ENCODE data around the gene TRAPPC4. TPM values are rescaled to one million over a fixed set of nuclear protein-coding genes. Genes with fewer than 3 reads are reported as not detected.

TRAPPC4 gene
- polyA plus RNA-seq, 1 donor (not counting 4 experiments of a cell fraction or from before 2014, with no cell fraction given): 121 TPM

GRCh38 chr11:119054418-119054817 is 35.9 kb downstream of the TRAPPC4 start:
- Histone ChIP-seq H2AFZ (ENCODE audit: control insufficient read depth, low read length) (no peak overlapping the region), H3K4me2 (ENCODE audit: control insufficient read depth, extremely low read depth, insufficient read depth, low read depth, low read length) (no peak overlapping the region), H3K9me3 (ENCODE audit: control insufficient read depth, low read depth, low read length) (no peaks in the 10 kb centered on the region), H3K4me3 (ENCODE audit: control insufficient read depth in 2 of 3, extremely low read depth in 1 of 3, insufficient read depth in 2 of 3, low read depth in 1 of 3, low read length in 3 of 3) (no peak overlapping the region), H3K27me3 (ENCODE audit: control insufficient read depth, extremely low read depth, insufficient read depth, low read length) (no peaks in the 10 kb centered on the region), H3K9me1 (ENCODE audit: control insufficient read depth, extremely low read depth, insufficient read depth, low read length) (no peaks in the 10 kb centered on the region), H3K27ac (ENCODE audit: control insufficient read depth, insufficient read depth, low read length) (no peak overlapping the region), H3K79me2 (ENCODE audit: control insufficient read depth, insufficient read depth, low read length) (peaks cover 39% of the 10 kb centered on the region), H4K20me1 (ENCODE audit: control insufficient read depth, extremely low read depth, insufficient read depth, low read length) (peaks cover 4% of the 10 kb centered on the region), H3K4me1 (ENCODE audit: control insufficient read depth, extremely low read depth, insufficient read depth, low read length) (peaks cover 16% of the 10 kb centered on the region), H3K36me3 (ENCODE audit: control insufficient read depth in 2 of 2, extremely low read depth in 1 of 2, insufficient read depth in 2 of 2, low read length in 2 of 2) (peaks cover 46 to 56% of the 10 kb centered on the region in 2 experiments), H3K9ac (ENCODE audit: control insufficient read depth, extremely low read depth, insufficient read depth, low read length) (no peak overlapping the region)
- DNase-seq (ENCODE audit: low read depth, low spot score): no peak
- TF ChIP-seq CTCF (optimal IDR thresholded peaks at IDR 0.05 in 1 of 3, IDR thresholded peaks at IDR 0.05 in 1 of 3, conservative IDR thresholded peaks at IDR 0.05 in 1 of 3; ENCODE audit: extremely low read depth in 1 of 3, insufficient read depth in 2 of 3, low read length in 3 of 3) (no peak), EZH2 (IDR thresholded peaks at IDR 0.05; ENCODE audit: low read length) (no peak)
- dilution Hi-C loops (cut with MboI; ENCODE audit: extremely low pct_ligation_motif_present, low sequenced_read_pairs): no loop called here
- no peak for FAIRE-seq

GRCh38 chr11:119055901-119056300 is 37.3 kb downstream of the TRAPPC4 start:
- no peaks in the 10 kb centered on the region for H3K27me3 ChIP-seq (ENCODE audit: control insufficient read depth, extremely low read depth, insufficient read depth, low read length)
- H3K4me3 ChIP-seq (ENCODE audit: control insufficient read depth in 2 of 3, extremely low read depth in 1 of 3, insufficient read depth in 2 of 3, low read depth in 1 of 3, low read length in 3 of 3): peak overlapping the region; percentile 76 to 92 (median 77)
- no peaks in the 10 kb centered on the region for H3K9me1 ChIP-seq (ENCODE audit: control insufficient read depth, extremely low read depth, insufficient read depth, low read length)
- TF ChIP-seq EZH2 (IDR thresholded peaks at IDR 0.05; ENCODE audit: low read length) (no peak), CTCF (optimal IDR thresholded peaks at IDR 0.05 in 1 of 3, IDR thresholded peaks at IDR 0.05 in 1 of 3, conservative IDR thresholded peaks at IDR 0.05 in 1 of 3; ENCODE audit: extremely low read depth in 1 of 3, insufficient read depth in 2 of 3, low read length in 3 of 3) (peak in 1 of 3 experiments; percentile 44)
- peaks cover 39% of the 10 kb centered on the region for H3K79me2 ChIP-seq (ENCODE audit: control insufficient read depth, insufficient read depth, low read length)
- H3K9me3 ChIP-seq (ENCODE audit: control insufficient read depth, low read depth, low read length): no peaks in the 10 kb centered on the region
- peaks cover 4% of the 10 kb centered on the region for H4K20me1 ChIP-seq (ENCODE audit: control insufficient read depth, extremely low read depth, insufficient read depth, low read length)
- peak overlapping the region; percentile 89 for H3K4me2 ChIP-seq (ENCODE audit: control insufficient read depth, extremely low read depth, insufficient read depth, low read depth, low read length)
- dilution Hi-C loops (cut with MboI; ENCODE audit: extremely low pct_ligation_motif_present, low sequenced_read_pairs): no loop called here
- H3K36me3 ChIP-seq (ENCODE audit: control insufficient read depth in 2 of 2, extremely low read depth in 1 of 2, insufficient read depth in 2 of 2, low read length in 2 of 2): peaks cover 38 to 43% of the 10 kb centered on the region in 2 experiments
- DNase-seq (ENCODE audit: low read depth, low spot score): no peak
- H2AFZ ChIP-seq (ENCODE audit: control insufficient read depth, low read length): no peak overlapping the region
- H3K4me1 ChIP-seq (ENCODE audit: control insufficient read depth, extremely low read depth, insufficient read depth, low read length): peaks cover 16% of the 10 kb centered on the region
- H3K27ac ChIP-seq (ENCODE audit: control insufficient read depth, insufficient read depth, low read length): peak overlapping the region; percentile 77
- peak overlapping the region; percentile 87 for H3K9ac ChIP-seq (ENCODE audit: control insufficient read depth, extremely low read depth, insufficient read depth, low read length)
- FAIRE-seq: no peak
